ENCODE measurements around the gene HAPLN3.

DNA sequence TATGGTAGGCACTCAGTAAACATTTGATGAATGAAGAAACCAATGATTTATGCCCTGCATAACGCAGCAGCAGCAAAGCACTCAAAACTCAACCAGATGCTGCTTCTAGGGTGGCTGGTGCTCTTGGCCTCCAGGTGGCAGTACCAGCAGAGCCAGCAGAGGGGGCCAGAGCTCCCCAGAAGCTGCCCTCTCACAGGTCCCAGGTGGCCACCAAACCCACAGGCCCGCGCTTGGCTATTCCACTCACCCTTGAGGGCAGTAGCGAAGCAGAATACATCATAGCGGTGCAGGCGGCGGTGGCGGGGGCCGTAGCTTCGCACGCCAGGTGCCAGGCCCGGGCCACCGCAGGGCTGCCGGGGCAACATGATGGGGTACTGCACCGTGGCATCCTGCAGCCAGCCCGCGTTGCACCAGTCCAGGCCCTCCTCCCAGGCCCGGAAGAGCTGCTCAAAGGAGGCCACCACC is 16.6 kb downstream of the HAPLN3 start:
- TF ChIP-seq, protein P1, sequence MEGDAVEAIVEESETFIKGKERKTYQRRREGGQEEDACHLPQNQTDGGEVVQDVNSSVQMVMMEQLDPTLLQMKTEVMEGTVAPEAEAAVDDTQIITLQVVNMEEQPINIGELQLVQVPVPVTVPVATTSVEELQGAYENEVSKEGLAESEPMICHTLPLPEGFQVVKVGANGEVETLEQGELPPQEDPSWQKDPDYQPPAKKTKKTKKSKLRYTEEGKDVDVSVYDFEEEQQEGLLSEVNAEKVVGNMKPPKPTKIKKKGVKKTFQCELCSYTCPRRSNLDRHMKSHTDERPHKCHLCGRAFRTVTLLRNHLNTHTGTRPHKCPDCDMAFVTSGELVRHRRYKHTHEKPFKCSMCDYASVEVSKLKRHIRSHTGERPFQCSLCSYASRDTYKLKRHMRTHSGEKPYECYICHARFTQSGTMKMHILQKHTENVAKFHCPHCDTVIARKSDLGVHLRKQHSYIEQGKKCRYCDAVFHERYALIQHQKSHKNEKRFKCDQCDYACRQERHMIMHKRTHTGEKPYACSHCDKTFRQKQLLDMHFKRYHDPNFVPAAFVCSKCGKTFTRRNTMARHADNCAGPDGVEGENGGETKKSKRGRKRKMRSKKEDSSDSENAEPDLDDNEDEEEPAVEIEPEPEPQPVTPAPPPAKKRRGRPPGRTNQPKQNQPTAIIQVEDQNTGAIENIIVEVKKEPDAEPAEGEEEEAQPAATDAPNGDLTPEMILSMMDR (optimal IDR thresholded peaks at IDR 0.05 in 1 of 3, IDR thresholded peaks at IDR 0.05 in 1 of 3, conservative IDR thresholded peaks at IDR 0.05 in 1 of 3; ENCODE audit: extremely low read depth in 1 of 3, insufficient read depth in 2 of 3, low read length in 3 of 3), result peak; percentile 73 to 93 (median 79)
- no peak for TF ChIP-seq EZH2 (IDR thresholded peaks at IDR 0.05; ENCODE audit: low read length)
